Measurements from ENCODE around the gene ATAD3C. TPM values are rescaled to one million over a fixed set of nuclear protein-coding genes. Genes with fewer than 3 reads are reported as not detected.
A peak's percentile ranks its signal among the peaks of the same experiment; 100 is the strongest.

Gene ATAD3C
- total and polyA plus RNA-seq, 2 of the 4 experiments (the other 2 are of a cell fraction): not detected

- Histone ChIP-seq H4K20me1 (ENCODE audit: insufficient read depth, low read length) (no peaks in the 10 kb centered on the region), H3K9ac (ENCODE audit: low read depth, low read length) (no peak within 1 kb of the TSS), H2BK120ac (ENCODE audit: low read depth, low read length) (no peak within 1 kb of the TSS), H2AK9ac (replicated peaks; ENCODE audit: low read depth, low read length, poor library complexity) (no peak within 1 kb of the TSS), H3K9me3 (ENCODE audit: control insufficient read depth, insufficient read depth, low read length) (no peaks in the 10 kb centered on the region), H4K5ac (ENCODE audit: low read depth, low read length) (no peak within 1 kb of the TSS), H2AFZ (replicated peaks; ENCODE audit: low read length, poor library complexity) (peak within 1 kb of the TSS; percentile 86), H2AK5ac (ENCODE audit: low read depth, low read length) (no peak within 1 kb of the TSS), H3K79me1 (ENCODE audit: low read depth in 1 of 2, low read length in 2 of 2) (no peaks in the 10 kb centered on the region), H3K56ac (ENCODE audit: extremely low read depth, insufficient read depth, low read length) (no peak within 1 kb of the TSS), H3K27ac (ENCODE audit: insufficient read depth, low read length) (no peak within 1 kb of the TSS), H3K23ac (ENCODE audit: low read depth, low read length) (no peak within 1 kb of the TSS), H2BK15ac (ENCODE audit: low read depth, low read length) (no peak within 1 kb of the TSS), H3K4me1 (ENCODE audit: control insufficient read depth, insufficient read depth, low read length) (peaks cover 3% of the 10 kb centered on the region; the same call in 1 of the 2 replicates), H3K27me3 (ENCODE audit: control insufficient read depth, insufficient read depth, low read length) (no peaks in the 10 kb centered on the region), H3K9me1 (ENCODE audit: insufficient read depth, low read length) (no peaks in the 10 kb centered on the region), H3K4ac (ENCODE audit: low read depth, low read length) (no peak within 1 kb of the TSS), H3K14ac (replicated peaks; ENCODE audit: low read depth, low read length) (no peak within 1 kb of the TSS), H4K91ac (ENCODE audit: insufficient read depth, low read depth, low read length) (no peak within 1 kb of the TSS), H3K18ac (ENCODE audit: low read depth, low read length) (no peak within 1 kb of the TSS), H4K8ac (ENCODE audit: low read depth in 2 of 2, low read length in 2 of 2) (0 out of 4 replicates have a peak within 1 kb of the TSS, but pooled peaks of 1 of the 2 experiments have one; percentile 41), H3K4me3 (ENCODE audit: insufficient read depth, low read depth, low read length) (no peak within 1 kb of the TSS), H2BK5ac (ENCODE audit: low read depth, low read length, poor library complexity, severe bottlenecking) (no peak within 1 kb of the TSS), H3K4me2 (ENCODE audit: low read depth, low read length) (no peak within 1 kb of the TSS), H2BK20ac (ENCODE audit: low read depth, low read length) (no peak within 1 kb of the TSS), H3K36me3 (ENCODE audit: control insufficient read depth, insufficient read depth, low read length) (no peaks in the 10 kb centered on the region)
- WGBS, 2 experiments (ENCODE audit: extremely low coverage in 2 of 2, insufficient read length in 1 of 2): 100% methylated on average over 1 of the region's 18 CpGs; no CpG with 5 or more reads in 1 of the 2 experiments
- ChIA-PET POLR2A (ENCODE audit: unreplicated experiment) (no interaction called here), CTCF (no interaction called here)
- ATAC-seq (ENCODE audit: low read depth) (no peak), DNase-seq (no peak)
- in situ Hi-C loops (cut with MboI; ENCODE audit: low sequenced_read_pairs): no loop called here
- intact Hi-C loops (cut with micrococcal nuclease): no loop called here
- dilution Hi-C loops (cut with HindIII; ENCODE audit: low sequenced_read_pairs, unreplicated experiment): no loop called here
- no TSS peak for BruUV-seq (replicated peaks)
- TF ChIP-seq, protein P1, sequence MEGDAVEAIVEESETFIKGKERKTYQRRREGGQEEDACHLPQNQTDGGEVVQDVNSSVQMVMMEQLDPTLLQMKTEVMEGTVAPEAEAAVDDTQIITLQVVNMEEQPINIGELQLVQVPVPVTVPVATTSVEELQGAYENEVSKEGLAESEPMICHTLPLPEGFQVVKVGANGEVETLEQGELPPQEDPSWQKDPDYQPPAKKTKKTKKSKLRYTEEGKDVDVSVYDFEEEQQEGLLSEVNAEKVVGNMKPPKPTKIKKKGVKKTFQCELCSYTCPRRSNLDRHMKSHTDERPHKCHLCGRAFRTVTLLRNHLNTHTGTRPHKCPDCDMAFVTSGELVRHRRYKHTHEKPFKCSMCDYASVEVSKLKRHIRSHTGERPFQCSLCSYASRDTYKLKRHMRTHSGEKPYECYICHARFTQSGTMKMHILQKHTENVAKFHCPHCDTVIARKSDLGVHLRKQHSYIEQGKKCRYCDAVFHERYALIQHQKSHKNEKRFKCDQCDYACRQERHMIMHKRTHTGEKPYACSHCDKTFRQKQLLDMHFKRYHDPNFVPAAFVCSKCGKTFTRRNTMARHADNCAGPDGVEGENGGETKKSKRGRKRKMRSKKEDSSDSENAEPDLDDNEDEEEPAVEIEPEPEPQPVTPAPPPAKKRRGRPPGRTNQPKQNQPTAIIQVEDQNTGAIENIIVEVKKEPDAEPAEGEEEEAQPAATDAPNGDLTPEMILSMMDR (conservative IDR thresholded peaks at IDR 0.05; ENCODE audit: low read depth, low read length): no peak
- TF ChIP-seq MAZ (IDR thresholded peaks at IDR 0.05; ENCODE audit: borderline replicate concordance, low read depth, low read length) (no peak), CHD1 (IDR thresholded peaks at IDR 0.05; ENCODE audit: low read depth, low read length) (no peak), CEBPB (IDR thresholded peaks at IDR 0.05; ENCODE audit: low read depth, low read length) (no peak), NFE2L2 (IDR thresholded peaks at IDR 0.05; ENCODE audit: low read depth, low read length) (no peak), RAD21 (IDR thresholded peaks at IDR 0.05; ENCODE audit: low read length) (no peak), SMC3 (IDR thresholded peaks at IDR 0.05; ENCODE audit: low read depth, low read length) (no peak), USF2 (IDR thresholded peaks at IDR 0.05; ENCODE audit: low read depth, low read length) (no peak), MAFK (IDR thresholded peaks at IDR 0.05; ENCODE audit: low read depth, low read length) (no peak), RCOR1 (IDR thresholded peaks at IDR 0.05; ENCODE audit: insufficient replicate concordance, low read length) (no peak), BHLHE40 (IDR thresholded peaks at IDR 0.05; ENCODE audit: low read depth, low read length) (no peak), RFX5 (IDR thresholded peaks at IDR 0.05; ENCODE audit: low read depth, low read length) (no peak)
- TF ChIP-seq, protein P2, sequence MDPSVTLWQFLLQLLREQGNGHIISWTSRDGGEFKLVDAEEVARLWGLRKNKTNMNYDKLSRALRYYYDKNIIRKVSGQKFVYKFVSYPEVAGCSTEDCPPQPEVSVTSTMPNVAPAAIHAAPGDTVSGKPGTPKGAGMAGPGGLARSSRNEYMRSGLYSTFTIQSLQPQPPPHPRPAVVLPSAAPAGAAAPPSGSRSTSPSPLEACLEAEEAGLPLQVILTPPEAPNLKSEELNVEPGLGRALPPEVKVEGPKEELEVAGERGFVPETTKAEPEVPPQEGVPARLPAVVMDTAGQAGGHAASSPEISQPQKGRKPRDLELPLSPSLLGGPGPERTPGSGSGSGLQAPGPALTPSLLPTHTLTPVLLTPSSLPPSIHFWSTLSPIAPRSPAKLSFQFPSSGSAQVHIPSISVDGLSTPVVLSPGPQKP (IDR thresholded peaks at IDR 0.05; ENCODE audit: borderline replicate concordance, low read depth, low read length): no peak
Observed at GRCh38 chr1:1421147-1421906, 28.2 kb upstream of the ATAD3C start, which contains the start of gene ANKRD65. Gene ANKRD65 (minus strand): TSS chr1:1421276. CDS start chr1:1421005, 271 bp downstream.
